Activated CD4-positive, alpha-beta T cell treated with anti-CD3 and anti-CD28 coated beads, Interleukin-2, amount 50 U/mL, for 48 hours (primary cell): ENCODE measurements around the gene IDH2.
A peak's percentile ranks its signal among the peaks of the same experiment; 100 is the strongest.

Experiments used
- DNase-seq, 2 experiments: peaks; one replicate each; pipeline ENCODE4 v3.0.0-alpha.2; 2020

The IDH2 gene

GRCh38 chr15:90040618-90041017 is 61.6 kb downstream of the IDH2 start:
- DNase-seq: no peak

- DNase-seq: no peak
Observed at GRCh38 chr15:90039996-90040395, 62.3 kb downstream of the IDH2 start.

- DNase-seq: no peak
Observed at GRCh38 chr15:90038632-90039095, 63.6 kb downstream of the IDH2 start.

GRCh38 chr15:90037961-90038631 is 64.2 kb downstream of the IDH2 start:
- peak; percentile 59 to 73 for DNase-seq

GRCh38 chr15:90037511-90037860 is 64.8 kb downstream of the IDH2 start:
- DNase-seq: no peak

- DNase-seq: no peak
Observed at GRCh38 chr15:90036806-90037510, 65.3 kb downstream of the IDH2 start.

GRCh38 chr15:90036343-90036742 is 65.9 kb downstream of the IDH2 start:
- DNase-seq: no peak

GRCh38 chr15:90035840-90036230 is 66.4 kb downstream of the IDH2 start:
- no peak for DNase-seq

GRCh38 chr15:90035095-90035839 is 67.0 kb downstream of the IDH2 start:
- DNase-seq: no peak

GRCh38 chr15:90033448-90033847 is 68.8 kb downstream of the IDH2 start:
- DNase-seq: no peak
